ENCODE measurements around the gene HTATSF1.

Gene HTATSF1

DNA sequence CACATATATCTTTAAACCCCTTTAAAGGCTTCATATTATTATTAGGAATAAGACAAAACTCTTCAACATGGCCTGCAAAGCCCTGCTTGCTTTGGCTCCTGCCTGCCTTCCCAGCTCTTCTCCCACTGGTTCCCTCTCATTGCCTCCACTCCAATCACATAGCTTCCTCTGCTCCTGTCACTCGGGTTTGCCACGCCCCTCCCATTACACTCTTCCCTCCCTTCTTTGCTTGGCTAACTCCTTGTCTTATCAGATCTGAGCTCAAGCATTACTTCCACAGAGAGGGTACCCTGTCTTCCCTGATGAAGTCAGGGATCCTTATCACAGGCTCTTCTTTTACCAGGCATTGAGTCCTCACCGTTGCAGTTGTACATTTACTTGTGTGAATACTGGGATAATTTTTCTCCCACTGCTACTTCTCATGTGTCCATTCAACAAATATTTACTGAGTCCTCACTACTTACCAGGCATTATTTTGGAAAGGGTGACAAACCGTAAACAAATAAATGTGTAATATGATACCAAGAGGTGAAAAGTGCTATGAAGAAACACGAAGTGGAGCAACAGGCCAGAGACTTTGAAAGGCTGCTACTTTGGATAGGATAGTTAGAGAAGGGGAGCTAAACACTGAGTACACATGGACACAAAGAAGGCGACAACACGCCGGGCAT lies 31.4 kb downstream of the HTATSF1 start:
- no peak for TF ChIP-seq CTCF (conservative IDR thresholded peaks at IDR 0.05; ENCODE audit: low read depth, low read length)
- DNase-seq (ENCODE audit: low read depth) = no peak
- H3K4me3 ChIP-seq (ENCODE audit: low read length) = no peak overlapping the region

GRCh38 chrX:136529795-136530194 lies 32.4 kb downstream of the HTATSF1 start:
- TF ChIP-seq CTCF (conservative IDR thresholded peaks at IDR 0.05; ENCODE audit: low read depth, low read length) = no peak
- H3K4me3 ChIP-seq (ENCODE audit: low read length) = no peak overlapping the region
- no peak for DNase-seq (ENCODE audit: low read depth)

- H3K4me3 ChIP-seq (ENCODE audit: low read length) = no peak within 1 kb of the TSS
- no peak for DNase-seq (ENCODE audit: low read depth)
- no peak for TF ChIP-seq CTCF (conservative IDR thresholded peaks at IDR 0.05; ENCODE audit: low read depth, low read length)
These were observed 34.6 kb downstream of the HTATSF1 start, which contains the start of gene VGLL1 for GRCh38 chrX:136531951-136532350. Gene VGLL1, plus strand, starts transcription at chrX:136532215. Its CDS starts 3,806 bp downstream, at chrX:136536021.

DNA sequence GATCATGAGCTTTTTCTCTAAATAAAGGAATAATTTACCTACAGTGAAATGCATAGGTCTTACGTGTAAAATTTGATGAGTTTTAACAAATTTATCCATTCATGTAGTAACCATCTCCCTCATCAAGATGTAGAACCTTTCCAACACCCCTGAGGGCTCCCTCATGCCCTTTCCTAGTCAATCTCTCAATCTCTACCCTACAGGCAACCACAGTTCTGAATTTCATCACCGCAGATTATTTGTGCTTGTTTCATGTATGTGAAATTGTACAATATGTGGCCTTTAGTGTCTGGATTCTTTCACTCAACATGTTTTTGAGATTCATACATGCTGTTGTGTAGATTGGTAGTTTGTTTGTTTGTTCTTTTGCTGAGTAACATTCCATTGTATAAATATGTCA lies 36.7 kb downstream of the HTATSF1 start:
- H3K4me3 ChIP-seq (ENCODE audit: low read length) = no peak overlapping the region
- TF ChIP-seq CTCF (conservative IDR thresholded peaks at IDR 0.05; ENCODE audit: low read depth, low read length) = no peak
- no peak for DNase-seq (ENCODE audit: low read depth)

DNA sequence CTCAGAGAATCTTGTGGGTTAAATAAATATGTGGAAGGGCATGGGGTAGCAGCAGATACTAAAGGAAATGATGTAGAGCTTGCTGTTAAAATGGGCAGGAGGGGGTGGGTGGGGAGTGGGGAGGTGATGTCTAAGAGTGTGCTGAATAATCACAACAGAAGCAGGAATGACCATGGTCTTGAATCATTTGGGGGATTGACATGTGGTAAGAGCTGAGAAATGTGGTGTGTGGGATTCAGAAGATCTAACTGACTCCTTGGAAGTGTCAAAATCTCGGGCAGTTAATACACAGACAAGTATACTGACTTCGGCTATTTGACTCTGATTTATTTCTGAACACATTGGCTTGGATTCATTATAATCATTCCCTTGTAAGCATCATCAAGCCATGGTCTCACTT lies 41.4 kb downstream of the HTATSF1 start:
- TF ChIP-seq CTCF (conservative IDR thresholded peaks at IDR 0.05; ENCODE audit: low read depth, low read length) = no peak
- H3K4me3 ChIP-seq (ENCODE audit: low read length) = no peak overlapping the region
- DNase-seq (ENCODE audit: low read depth) = no peak

DNA sequence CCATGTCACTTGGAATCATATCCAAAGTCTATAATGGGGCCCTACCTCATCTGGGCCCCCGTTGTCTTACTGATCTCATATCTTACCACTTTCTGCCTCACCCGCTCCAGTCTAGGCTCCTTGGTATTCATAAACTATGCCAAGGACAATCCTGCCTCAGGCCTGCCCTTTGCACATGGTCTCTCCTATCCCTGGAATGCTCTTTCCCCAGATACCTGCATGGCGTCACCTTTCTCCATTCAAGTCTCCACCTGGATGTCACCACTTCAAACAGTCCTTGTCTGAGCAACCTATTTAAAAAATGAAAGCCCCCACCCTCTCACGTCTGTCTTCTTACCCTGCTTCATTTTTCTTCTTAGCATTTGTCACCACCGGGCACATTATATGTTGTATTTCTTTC lies 42.8 kb downstream of the HTATSF1 start:
- no peak for TF ChIP-seq CTCF (conservative IDR thresholded peaks at IDR 0.05; ENCODE audit: low read depth, low read length)
- no peak overlapping the region for H3K4me3 ChIP-seq (ENCODE audit: low read length)
- no peak for DNase-seq (ENCODE audit: low read depth)

DNA sequence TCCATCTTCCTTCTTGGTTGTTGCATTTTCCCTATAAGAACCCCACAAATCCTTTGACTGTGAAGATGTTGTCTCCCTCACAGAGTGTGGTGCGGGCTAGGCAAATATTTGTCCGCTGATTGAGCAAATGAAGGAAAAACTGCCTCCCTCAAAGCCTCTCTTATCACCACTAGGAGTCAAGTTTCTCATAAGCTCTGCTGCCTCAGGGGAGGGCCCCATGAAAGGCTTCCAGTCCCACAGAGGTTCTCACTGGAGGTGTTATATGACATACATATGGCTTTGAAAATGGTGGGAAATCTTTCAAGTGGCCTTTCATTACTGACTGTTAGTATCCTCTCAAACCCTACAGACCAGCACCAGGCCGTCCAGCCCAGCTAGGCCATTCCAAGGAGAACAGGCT lies 43.9 kb downstream of the HTATSF1 start:
- DNase-seq (ENCODE audit: low read depth) = no peak

More for the DNA sequence above, 43.9 kb downstream of the HTATSF1 start:
- H3K4me3 ChIP-seq (ENCODE audit: low read length) = no peak overlapping the region
- no peak for TF ChIP-seq CTCF (conservative IDR thresholded peaks at IDR 0.05; ENCODE audit: low read depth, low read length)
